ENCODE results near the gene TMOD3. TPM values are rescaled to one million over a fixed set of nuclear protein-coding genes. Genes with fewer than 3 reads are reported as not detected.

TMOD3 gene
- total and polyA plus RNA-seq, 4 donors = 7.2 to 23.9 (median 14.1) TPM

- Histone ChIP-seq H3K9me3 (ENCODE audit: control insufficient read depth in 4 of 4, low read length in 3 of 4) (no peaks in the 10 kb centered on the region), H3K27ac (ENCODE audit: low read depth in 1 of 2, low read length in 2 of 2) (peak overlapping the region; percentile 70 to 88), H3K36me3 (ENCODE audit: control insufficient read depth in 4 of 4, insufficient read depth in 3 of 4, low read depth in 1 of 4, low read length in 3 of 4) (peaks cover under 1 to 13% (median 6%) of the 10 kb centered on the region in 4 donors), H3K4me3 (ENCODE audit: low read depth in 1 of 3, low read length in 3 of 3) (no peak overlapping the region), H3K9ac (ENCODE audit: low read depth in 1 of 2, low read length in 2 of 2) (no peak overlapping the region), H3K27me3 (ENCODE audit: control insufficient read depth in 4 of 4, insufficient read depth in 4 of 4, low read length in 3 of 4) (no peaks in the 10 kb centered on the region), H3K4me1 (ENCODE audit: control insufficient read depth in 4 of 4, insufficient read depth in 4 of 4, low read length in 3 of 4) (peaks cover 5 to 28% (median 9%) of the 10 kb centered on the region in 4 donors)
- TF ChIP-seq JUND (IDR thresholded peaks at IDR 0.05) (no peak), YY1 (IDR thresholded peaks at IDR 0.05) (no peak), HNF4A (conservative IDR thresholded peaks at IDR 0.05) (no peak), RXRA (IDR thresholded peaks at IDR 0.05) (no peak), CTCF (IDR thresholded peaks at IDR 0.05; ENCODE audit: low read depth, low read length, missing input control) (no peak)
- no peak for DNase-seq (ENCODE audit: low spot score)
- WGBS = 98% methylated on average over 1 of the region's 1 CpG
Observed at GRCh38 chr15:51908316-51908715, 78.9 kb downstream of the TMOD3 start.

GRCh38 chr15:51909584-51909983 is 80.1 kb downstream of the TMOD3 start:
- H3K27ac ChIP-seq (ENCODE audit: low read depth in 1 of 2, low read length in 2 of 2) = no peak overlapping the region
- peaks cover 5 to 28% (median 9%) of the 10 kb centered on the region in 4 donors for H3K4me1 ChIP-seq (ENCODE audit: control insufficient read depth in 4 of 4, insufficient read depth in 4 of 4, low read length in 3 of 4)
- no peaks in the 10 kb centered on the region for H3K27me3 ChIP-seq (ENCODE audit: control insufficient read depth in 4 of 4, insufficient read depth in 4 of 4, low read length in 3 of 4)
- peaks cover 0 to 6% (median 3%) of the 10 kb centered on the region in 4 donors for H3K36me3 ChIP-seq (ENCODE audit: control insufficient read depth in 4 of 4, insufficient read depth in 3 of 4, low read depth in 1 of 4, low read length in 3 of 4)
- no peaks in the 10 kb centered on the region for H3K9me3 ChIP-seq (ENCODE audit: control insufficient read depth in 4 of 4, low read length in 3 of 4)
- TF ChIP-seq FOXA1 (IDR thresholded peaks at IDR 0.05) = no peak
- no peak for TF ChIP-seq TAF1 (conservative IDR thresholded peaks at IDR 0.05)
- no peak for TF ChIP-seq HNF4A (conservative IDR thresholded peaks at IDR 0.05)
- no peak for TF ChIP-seq RXRA (IDR thresholded peaks at IDR 0.05)
- TF ChIP-seq EGR1 (IDR thresholded peaks at IDR 0.05; ENCODE audit: low read depth in 2 of 2) = no peak
- TF ChIP-seq JUND (IDR thresholded peaks at IDR 0.05) = no peak
- no peak for TF ChIP-seq ATF3 (IDR thresholded peaks at IDR 0.05)
- no peak for TF ChIP-seq SP1 (IDR thresholded peaks at IDR 0.05)
- TF ChIP-seq HNF4G (IDR thresholded peaks at IDR 0.05) = no peak
- no peak for TF ChIP-seq MAX (IDR thresholded peaks at IDR 0.05)
- TF ChIP-seq RAD21 (IDR thresholded peaks at IDR 0.05) = no peak
- no peak for TF ChIP-seq FOXA2 (IDR thresholded peaks at IDR 0.05)
- no peak for TF ChIP-seq GABPA (IDR thresholded peaks at IDR 0.05 in 1 of 2, conservative IDR thresholded peaks at IDR 0.05 in 1 of 2)
- TF ChIP-seq ZBTB33 (IDR thresholded peaks at IDR 0.05) = no peak
- no peak for TF ChIP-seq YY1 (IDR thresholded peaks at IDR 0.05)
- TF ChIP-seq CTCF (IDR thresholded peaks at IDR 0.05; ENCODE audit: low read depth, low read length, missing input control) = no peak
- no peak for TF ChIP-seq REST (IDR thresholded peaks at IDR 0.05)
- no peak for TF ChIP-seq NR2F2 (IDR thresholded peaks at IDR 0.05)
- no peak overlapping the region for H3K9ac ChIP-seq (ENCODE audit: low read depth in 1 of 2, low read length in 2 of 2)
- WGBS = 92% methylated on average over 2 of the region's 2 CpGs
- H3K4me3 ChIP-seq (ENCODE audit: low read depth in 1 of 3, low read length in 3 of 3) = no peak overlapping the region
- no peak for DNase-seq (ENCODE audit: low spot score)

Measured in liver (tissue), 9 donors.